Measurements from ENCODE around the gene HAGH. TPM values are rescaled to one million over a fixed set of nuclear protein-coding genes. Genes with fewer than 3 reads are reported as not detected.
"Not testable (repeated sequence)": the region's sequence is repeated elsewhere in the genome, so short reads cannot be mapped to it uniquely, and the experiment has no call there.

The HAGH gene
- polyA plus RNA-seq (2011; rRNA removed) (32.2 and 51.6 TPM in 2 replicates), polyA minus RNA-seq (2011; rRNA and poly(A)+ RNA removed) (14.0 and 19.5 TPM in 2 replicates)

GRCh38 chr16:1826691-1827573 lies at the start of gene HAGH, which contains the start of gene FAHD1:
Gene HAGH (minus strand): TSS chr16:1826825. CDS start chr16:1826787, 38 bp downstream.
Gene FAHD1 (plus strand): TSS chr16:1827206. CDS start chr16:1827239, 33 bp downstream.
- DNase-seq (ENCODE audit: low read depth) = peak; percentile 76
- Histone ChIP-seq H3K27me3 (ENCODE audit: control insufficient read depth, insufficient read depth, low read length) (no peaks in the 10 kb centered on the region), H3K36me3 (ENCODE audit: control insufficient read depth, insufficient read depth, low read length) (peaks cover 3% of the 10 kb centered on the region; the same call in 1 of the 2 replicates), H3K4me3 (ENCODE audit: low read depth, low read length) (peak within 1 kb of the TSS; percentile 76)
- ChIA-PET POLR2A (interaction anchor here (0.6 to 1.1 kb wide), 3 partner anchors 12 to 329 kb away, joined by 3 to 4 read pairs (median 3); partner anchors contain the start of gene RPS2), CTCF (no interaction called here)
- TF ChIP-seq CTCF (IDR thresholded peaks at IDR 0.05; ENCODE audit: insufficient read depth, low read depth, low read length) = no peak

DNA sequence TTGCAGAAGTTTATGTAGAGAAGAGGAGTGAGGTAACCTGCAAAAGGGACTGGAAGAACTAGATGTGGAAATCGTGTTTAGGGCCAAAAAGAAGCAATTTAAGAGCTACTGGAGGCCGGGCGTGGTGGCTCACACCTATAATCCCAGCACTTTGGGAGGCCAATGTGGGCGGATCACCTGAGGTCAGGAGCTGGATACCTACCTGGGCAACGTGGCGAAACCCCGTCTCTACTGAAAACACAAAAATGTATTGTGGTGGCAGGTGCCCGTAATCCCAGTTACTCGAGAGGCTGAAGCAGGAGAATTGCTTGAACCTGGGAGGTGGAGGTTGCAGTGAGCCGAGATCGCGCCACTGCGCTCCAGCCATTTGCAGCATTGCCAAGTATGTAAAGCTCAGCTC lies 49.4 kb upstream of the HAGH start:
- H3K4me3 ChIP-seq (ENCODE audit: low read depth, low read length); H3K36me3 ChIP-seq (ENCODE audit: control insufficient read depth, insufficient read depth, low read length); POLR2A ChIA-PET; CTCF ChIA-PET; H3K27me3 ChIP-seq (ENCODE audit: control insufficient read depth, insufficient read depth, low read length); DNase-seq (ENCODE audit: low read depth): not testable (repeated sequence)

DNA sequence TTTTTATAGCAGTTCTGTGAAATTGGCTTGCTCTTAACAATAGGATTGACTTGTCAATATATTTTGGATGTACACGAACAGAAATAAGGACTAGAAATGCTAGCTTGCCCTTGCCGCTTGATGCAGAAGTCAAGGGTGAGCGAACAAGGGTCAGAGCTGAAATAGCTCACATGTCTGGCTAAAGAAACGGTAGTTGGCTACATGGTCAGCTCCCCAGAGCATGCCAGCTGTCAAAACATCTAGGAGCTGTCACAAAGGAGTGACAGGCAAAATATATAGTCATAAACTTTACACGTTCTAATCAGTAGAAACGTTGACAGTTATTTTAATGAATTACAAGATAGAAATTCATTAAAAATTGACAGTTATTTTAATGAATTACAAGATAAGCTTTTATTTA lies 48.2 kb upstream of the HAGH start:
- no peak for TF ChIP-seq CTCF (IDR thresholded peaks at IDR 0.05; ENCODE audit: insufficient read depth, low read depth, low read length)
- DNase-seq (ENCODE audit: low read depth) = no peak
- Histone ChIP-seq H3K27me3 (ENCODE audit: control insufficient read depth, insufficient read depth, low read length) (peaks cover 4% of the 10 kb centered on the region), H3K36me3 (ENCODE audit: control insufficient read depth, insufficient read depth, low read length) (no peaks in the 10 kb centered on the region), H3K4me3 (ENCODE audit: low read depth, low read length) (no peak overlapping the region)
- POLR2A ChIA-PET = no interaction called here
- CTCF ChIA-PET = interaction anchor here (2.1 kb wide), 1 partner anchor 54 kb away, joined by 11 read pairs; no protein-coding TSS in a partner anchor

GRCh38 chr16:1871974-1872635 lies 45.5 kb upstream of the HAGH start, which contains the start of gene MEIOB:
Gene MEIOB (minus strand): TSS chr16:1872164. CDS start chr16:1868175, 3,989 bp downstream.
- ChIA-PET POLR2A (no interaction called here), CTCF (interaction anchor here (3.4 kb wide), 1 partner anchor 57 kb away, joined by 17 read pairs; no protein-coding TSS in a partner anchor)
- H3K4me3 ChIP-seq (ENCODE audit: low read depth, low read length) = peak within 1 kb of the TSS; percentile 18
- DNase-seq (ENCODE audit: low read depth) = no peak
- peaks cover 2% of the 10 kb centered on the region; the same call in 1 of the 2 replicates for H3K27me3 ChIP-seq (ENCODE audit: control insufficient read depth, insufficient read depth, low read length)
- H3K36me3 ChIP-seq (ENCODE audit: control insufficient read depth, insufficient read depth, low read length) = no peaks in the 10 kb centered on the region
- TF ChIP-seq CTCF (IDR thresholded peaks at IDR 0.05; ENCODE audit: insufficient read depth, low read depth, low read length) = no peak

- TF ChIP-seq CTCF (IDR thresholded peaks at IDR 0.05; ENCODE audit: insufficient read depth, low read depth, low read length) = no peak
- H3K4me3 ChIP-seq (ENCODE audit: low read depth, low read length) = no peak overlapping the region
- peaks cover 2% of the 10 kb centered on the region; the same call in 1 of the 2 replicates for H3K27me3 ChIP-seq (ENCODE audit: control insufficient read depth, insufficient read depth, low read length)
- no peaks in the 10 kb centered on the region for H3K36me3 ChIP-seq (ENCODE audit: control insufficient read depth, insufficient read depth, low read length)
- no peak for DNase-seq (ENCODE audit: low read depth)
- ChIA-PET POLR2A (interaction anchor here (0.6 to 0.7 kb wide), 2 partner anchors 8 to 152 kb away, joined by 3 to 22 read pairs; no protein-coding TSS in a partner anchor), CTCF (interaction anchor here (3.4 kb wide), 1 partner anchor 59 kb away, joined by 17 read pairs; no protein-coding TSS in a partner anchor)
Observed at GRCh38 chr16:1870365-1871082, 43.9 kb upstream of the HAGH start.
